ENCODE results near the gene THADA. TPM values are rescaled to one million over a fixed set of nuclear protein-coding genes. Genes with fewer than 3 reads are reported as not detected.

The THADA gene
- total RNA-seq, 2 experiments from 2014 or later: 26.2 to 32.2 TPM

- DNase-seq: no peak
- H3K9me3 Mint-ChIP-seq: no peaks in the 10 kb centered on the region
- H3K4me1 Mint-ChIP-seq: peaks cover 21% of the 10 kb centered on the region
- H3K36me3 Mint-ChIP-seq (ENCODE audit: low read depth): peaks cover 34% of the 10 kb centered on the region
- CTCF ChIA-PET: interaction anchor here (1.2 kb wide), 1 partner anchor 11 kb away, joined by 3 read pairs; no protein-coding TSS in a partner anchor
- no peak overlapping the region for H3K4me3 Mint-ChIP-seq
- H3K27me3 Mint-ChIP-seq: no peaks in the 10 kb centered on the region
- H3K27ac Mint-ChIP-seq: no peak overlapping the region
- POLR2A ChIA-PET: no interaction called here
Observed at GRCh38 chr2:43508209-43508608, 87.6 kb downstream of the THADA start.

- DNase-seq: no peak
- ChIA-PET CTCF (interaction anchor here (1.0 kb wide), 1 partner anchor 495 kb away, joined by 3 read pairs; no protein-coding TSS in a partner anchor), POLR2A (no interaction called here)
- Mint-ChIP-seq H3K4me3 (no peak overlapping the region), H3K27ac (no peak overlapping the region), H3K4me1 (peaks cover 21% of the 10 kb centered on the region), H3K27me3 (no peaks in the 10 kb centered on the region), H3K36me3 (ENCODE audit: low read depth) (peaks cover 26% of the 10 kb centered on the region), H3K9me3 (no peaks in the 10 kb centered on the region)
Observed at GRCh38 chr2:43507137-43507536, 88.7 kb downstream of the THADA start.

- H3K36me3 Mint-ChIP-seq (ENCODE audit: low read depth): peaks cover 29% of the 10 kb centered on the region
- DNase-seq: no peak
- CTCF ChIA-PET: no interaction called here
Observed at GRCh38 chr2:43495727-43496126, 100.1 kb downstream of the THADA start.

GRCh38 chr2:43493954-43494353 is 101.9 kb downstream of the THADA start:
- CTCF ChIA-PET: interaction anchor here (2.1 kb wide), 1 partner anchor 10 kb away, joined by 8 read pairs; no protein-coding TSS in a partner anchor
- DNase-seq: no peak
- no peaks in the 10 kb centered on the region for H3K27me3 Mint-ChIP-seq
- POLR2A ChIA-PET: no interaction called here
- peaks cover 28% of the 10 kb centered on the region for H3K36me3 Mint-ChIP-seq (ENCODE audit: low read depth)
- no peak overlapping the region for H3K27ac Mint-ChIP-seq
- no peaks in the 10 kb centered on the region for H3K9me3 Mint-ChIP-seq
- H3K4me3 Mint-ChIP-seq: no peak overlapping the region
- no peaks in the 10 kb centered on the region for H3K4me1 Mint-ChIP-seq

More at GRCh38 chr2:43495727-43496126, 100.1 kb downstream of the THADA start:
- H3K27ac Mint-ChIP-seq: no peak overlapping the region
- no peaks in the 10 kb centered on the region for H3K9me3 Mint-ChIP-seq
- no peaks in the 10 kb centered on the region for H3K27me3 Mint-ChIP-seq
- POLR2A ChIA-PET: no interaction called here
- no peaks in the 10 kb centered on the region for H3K4me1 Mint-ChIP-seq
- H3K4me3 Mint-ChIP-seq: no peak overlapping the region

GRCh38 chr2:43491065-43491639 is 104.7 kb downstream of the THADA start:
- Mint-ChIP-seq H3K9me3 (no peaks in the 10 kb centered on the region), H3K4me3 (no peak overlapping the region), H3K36me3 (ENCODE audit: low read depth) (peaks cover 13% of the 10 kb centered on the region), H3K4me1 (no peaks in the 10 kb centered on the region), H3K27ac (no peak overlapping the region), H3K27me3 (no peaks in the 10 kb centered on the region)
- ChIA-PET POLR2A (no interaction called here), CTCF (interaction anchor here (1.0 to 1.1 kb wide), 3 partner anchors 9 to 267 kb away, joined by 3 read pairs; no protein-coding TSS in a partner anchor)
- no peak for DNase-seq

- H3K4me3 Mint-ChIP-seq: no peak overlapping the region
- H3K36me3 Mint-ChIP-seq (ENCODE audit: low read depth): peaks cover 9% of the 10 kb centered on the region
- H3K27ac Mint-ChIP-seq: no peak overlapping the region
- CTCF ChIA-PET: interaction anchor here (0.7 kb wide), 1 partner anchor 659 kb away, joined by 3 read pairs; no protein-coding TSS in a partner anchor
- H3K27me3 Mint-ChIP-seq: no peaks in the 10 kb centered on the region
- H3K9me3 Mint-ChIP-seq: no peaks in the 10 kb centered on the region
- no peak for DNase-seq
- POLR2A ChIA-PET: no interaction called here
- H3K4me1 Mint-ChIP-seq: no peaks in the 10 kb centered on the region
Observed at GRCh38 chr2:43490252-43490786, 105.5 kb downstream of the THADA start.

GRCh38 chr2:43488737-43489136 is 107.1 kb downstream of the THADA start:
- Mint-ChIP-seq H3K4me3 (no peak overlapping the region), H3K4me1 (peaks cover 4% of the 10 kb centered on the region), H3K27me3 (no peaks in the 10 kb centered on the region), H3K36me3 (ENCODE audit: low read depth) (peaks cover 5% of the 10 kb centered on the region), H3K27ac (no peak overlapping the region), H3K9me3 (no peaks in the 10 kb centered on the region)
- POLR2A ChIA-PET: no interaction called here
- CTCF ChIA-PET: interaction anchor here (0.6 kb wide), 1 partner anchor 816 kb away, joined by 4 read pairs; no protein-coding TSS in a partner anchor
- no peak for DNase-seq

- Mint-ChIP-seq H3K27ac (no peak overlapping the region), H3K4me1 (peaks cover 12% of the 10 kb centered on the region), H3K4me3 (no peak overlapping the region), H3K27me3 (no peaks in the 10 kb centered on the region), H3K9me3 (no peaks in the 10 kb centered on the region), H3K36me3 (ENCODE audit: low read depth) (peaks cover 4% of the 10 kb centered on the region)
- ChIA-PET POLR2A (no interaction called here), CTCF (interaction anchor here (0.8 kb wide), 1 partner anchor 123 kb away, joined by 3 read pairs; no protein-coding TSS in a partner anchor)
- DNase-seq: no peak
Observed at GRCh38 chr2:43486603-43487002, 109.2 kb downstream of the THADA start.

- Mint-ChIP-seq H3K36me3 (ENCODE audit: low read depth) (peaks cover 13% of the 10 kb centered on the region), H3K9me3 (no peaks in the 10 kb centered on the region), H3K4me1 (peaks cover 12% of the 10 kb centered on the region), H3K4me3 (no peak overlapping the region), H3K27ac (no peak overlapping the region), H3K27me3 (no peaks in the 10 kb centered on the region)
- CTCF ChIA-PET: interaction anchor here (0.6 to 2.5 kb wide), 25 partner anchors 9 to 656 kb away, joined by 3 to 9 read pairs (median 4); no protein-coding TSS in a partner anchor
- POLR2A ChIA-PET: interaction anchor here (0.7 kb wide), 1 partner anchor 40 kb away, joined by 3 read pairs; no protein-coding TSS in a partner anchor
- peak; percentile 27 for DNase-seq
Observed at GRCh38 chr2:43484323-43484930, 111.4 kb downstream of the THADA start.

GRCh38 chr2:43482961-43483360 is 112.9 kb downstream of the THADA start:
- POLR2A ChIA-PET: no interaction called here

GRCh38 chr2:43481927-43482542 is 113.8 kb downstream of the THADA start:
- Mint-ChIP-seq H3K27ac (no peak overlapping the region), H3K4me1 (peaks cover 15% of the 10 kb centered on the region), H3K27me3 (no peaks in the 10 kb centered on the region), H3K4me3 (no peak overlapping the region), H3K9me3 (no peaks in the 10 kb centered on the region), H3K36me3 (ENCODE audit: low read depth) (peaks cover 22% of the 10 kb centered on the region)
- DNase-seq: no peak
- ChIA-PET POLR2A (interaction anchor here (0.6 kb wide), 1 partner anchor 59 kb away, joined by 3 read pairs; no protein-coding TSS in a partner anchor), CTCF (interaction anchor here (0.8 to 0.9 kb wide), 3 partner anchors 9 to 236 kb away, joined by 3 read pairs; no protein-coding TSS in a partner anchor)

More at GRCh38 chr2:43482961-43483360, 112.9 kb downstream of the THADA start:
- Mint-ChIP-seq H3K4me1 (peaks cover 15% of the 10 kb centered on the region), H3K36me3 (ENCODE audit: low read depth) (peaks cover 19% of the 10 kb centered on the region), H3K27ac (no peak overlapping the region), H3K4me3 (no peak overlapping the region), H3K27me3 (no peaks in the 10 kb centered on the region), H3K9me3 (no peaks in the 10 kb centered on the region)
- CTCF ChIA-PET: interaction anchor here (1.9 to 2.5 kb wide), 3 partner anchors 10 to 14 kb away, joined by 4 to 8 read pairs (median 7); no protein-coding TSS in a partner anchor
- DNase-seq: no peak

GRCh38 chr2:43480874-43481273 is 115.0 kb downstream of the THADA start:
- Mint-ChIP-seq H3K27ac (no peak overlapping the region), H3K4me1 (peaks cover 15% of the 10 kb centered on the region), H3K9me3 (no peaks in the 10 kb centered on the region), H3K36me3 (ENCODE audit: low read depth) (peaks cover 22% of the 10 kb centered on the region), H3K27me3 (no peaks in the 10 kb centered on the region), H3K4me3 (no peak overlapping the region)
- ChIA-PET POLR2A (no interaction called here), CTCF (interaction anchor here (0.6 to 1.7 kb wide), 5 partner anchors 16 to 533 kb away, joined by 3 to 4 read pairs (median 3); no protein-coding TSS in a partner anchor)
- no peak for DNase-seq
